ENCODE results near the gene MTMR10. TPM values are rescaled to one million over a fixed set of nuclear protein-coding genes. Genes with fewer than 3 reads are reported as not detected.
A peak's percentile ranks its signal among the peaks of the same experiment; 100 is the strongest.

MTMR10 gene
- total RNA-seq, 1 donor from 2014 or later, result 6.6 TPM

DNA sequence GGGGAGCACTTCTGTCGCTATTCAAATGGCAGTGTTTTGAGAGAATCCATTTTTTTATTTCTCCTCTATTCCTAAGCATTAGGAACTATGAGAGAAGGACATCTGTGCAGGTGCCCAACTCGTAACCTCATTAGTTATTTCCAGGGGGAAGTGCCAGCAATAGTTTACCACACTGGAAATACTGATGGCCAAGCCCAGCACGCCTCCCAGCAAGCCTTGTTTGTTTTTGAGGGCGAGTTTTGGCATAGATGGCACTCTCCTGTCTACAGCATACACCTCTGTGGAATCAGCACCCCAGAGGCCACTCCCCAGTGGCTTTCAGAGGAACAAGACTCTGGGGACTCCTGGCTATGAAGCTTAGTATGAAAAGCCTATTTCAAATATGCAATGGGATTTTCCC lies 51.1 kb downstream of the MTMR10 start:
- TF ChIP-seq, protein P1, sequence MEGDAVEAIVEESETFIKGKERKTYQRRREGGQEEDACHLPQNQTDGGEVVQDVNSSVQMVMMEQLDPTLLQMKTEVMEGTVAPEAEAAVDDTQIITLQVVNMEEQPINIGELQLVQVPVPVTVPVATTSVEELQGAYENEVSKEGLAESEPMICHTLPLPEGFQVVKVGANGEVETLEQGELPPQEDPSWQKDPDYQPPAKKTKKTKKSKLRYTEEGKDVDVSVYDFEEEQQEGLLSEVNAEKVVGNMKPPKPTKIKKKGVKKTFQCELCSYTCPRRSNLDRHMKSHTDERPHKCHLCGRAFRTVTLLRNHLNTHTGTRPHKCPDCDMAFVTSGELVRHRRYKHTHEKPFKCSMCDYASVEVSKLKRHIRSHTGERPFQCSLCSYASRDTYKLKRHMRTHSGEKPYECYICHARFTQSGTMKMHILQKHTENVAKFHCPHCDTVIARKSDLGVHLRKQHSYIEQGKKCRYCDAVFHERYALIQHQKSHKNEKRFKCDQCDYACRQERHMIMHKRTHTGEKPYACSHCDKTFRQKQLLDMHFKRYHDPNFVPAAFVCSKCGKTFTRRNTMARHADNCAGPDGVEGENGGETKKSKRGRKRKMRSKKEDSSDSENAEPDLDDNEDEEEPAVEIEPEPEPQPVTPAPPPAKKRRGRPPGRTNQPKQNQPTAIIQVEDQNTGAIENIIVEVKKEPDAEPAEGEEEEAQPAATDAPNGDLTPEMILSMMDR (IDR thresholded peaks at IDR 0.05; ENCODE audit: insufficient read depth, low read length, severe bottlenecking), result no peak
- Histone ChIP-seq H3K27me3 (ENCODE audit: control insufficient read depth, insufficient read depth, low read length) (no peaks in the 10 kb centered on the region), H3K4me3 (ENCODE audit: low read depth, low read length) (no peak overlapping the region), H3K36me3 (ENCODE audit: control insufficient read depth, insufficient read depth, low read length) (peaks cover 11% of the 10 kb centered on the region)
- no peak for FAIRE-seq
- no peak for DNase-seq (ENCODE audit: low read depth)

DNA sequence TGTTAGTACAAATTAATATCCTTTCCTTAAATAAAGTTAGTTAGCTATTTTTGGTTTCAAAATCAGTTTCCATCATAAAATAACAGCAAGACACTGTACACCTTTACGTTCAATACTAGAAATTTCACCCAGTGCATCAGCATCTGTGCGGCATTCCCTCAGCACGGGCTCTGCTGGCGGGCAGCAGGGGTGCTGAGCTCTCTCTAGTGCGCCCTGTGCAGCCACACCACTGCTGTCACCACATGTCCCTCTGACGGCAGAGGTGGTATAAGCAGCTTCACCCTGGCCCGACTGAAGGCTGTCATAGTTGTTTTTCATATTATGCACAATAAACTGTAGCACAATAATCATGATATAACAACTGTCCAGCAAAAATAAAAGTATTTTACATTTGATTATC lies 52.3 kb downstream of the MTMR10 start:
- FAIRE-seq (no peak), DNase-seq (ENCODE audit: low read depth) (no peak)
- Histone ChIP-seq H3K4me3 (ENCODE audit: low read depth, low read length) (no peak overlapping the region), H3K36me3 (ENCODE audit: control insufficient read depth, insufficient read depth, low read length) (peaks cover 11% of the 10 kb centered on the region), H3K27me3 (ENCODE audit: control insufficient read depth, insufficient read depth, low read length) (no peaks in the 10 kb centered on the region)
- TF ChIP-seq, protein P1 (IDR thresholded peaks at IDR 0.05; ENCODE audit: insufficient read depth, low read length, severe bottlenecking), result no peak

DNA sequence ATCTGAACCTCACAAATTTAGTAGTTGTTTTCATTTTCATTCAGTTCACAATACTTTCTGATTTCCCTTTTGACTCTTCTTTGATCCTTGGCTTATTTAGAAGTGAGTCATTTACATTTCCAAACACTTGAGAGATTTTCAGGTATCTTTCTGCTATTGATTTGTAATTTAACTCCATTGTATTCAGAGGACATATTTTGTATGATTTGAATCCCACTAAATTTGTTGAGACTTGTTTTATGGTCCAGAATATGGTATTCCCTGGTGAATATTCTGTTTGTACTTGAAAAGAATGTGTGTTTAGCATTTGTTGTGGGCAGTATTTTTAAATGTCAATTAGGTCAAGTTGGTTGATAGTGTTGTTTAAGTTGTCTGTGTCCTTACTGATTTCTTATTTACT lies 58.1 kb downstream of the MTMR10 start:
- peak; percentile 75 for DNase-seq (ENCODE audit: low read depth)
- H3K36me3 ChIP-seq (ENCODE audit: control insufficient read depth, insufficient read depth, low read length), result peaks cover 6% of the 10 kb centered on the region
- no peak for FAIRE-seq
- TF ChIP-seq, protein P1 (IDR thresholded peaks at IDR 0.05; ENCODE audit: insufficient read depth, low read length, severe bottlenecking), result no peak
- H3K4me3 ChIP-seq (ENCODE audit: low read depth, low read length), result no peak overlapping the region
- H3K27me3 ChIP-seq (ENCODE audit: control insufficient read depth, insufficient read depth, low read length), result no peaks in the 10 kb centered on the region

DNA sequence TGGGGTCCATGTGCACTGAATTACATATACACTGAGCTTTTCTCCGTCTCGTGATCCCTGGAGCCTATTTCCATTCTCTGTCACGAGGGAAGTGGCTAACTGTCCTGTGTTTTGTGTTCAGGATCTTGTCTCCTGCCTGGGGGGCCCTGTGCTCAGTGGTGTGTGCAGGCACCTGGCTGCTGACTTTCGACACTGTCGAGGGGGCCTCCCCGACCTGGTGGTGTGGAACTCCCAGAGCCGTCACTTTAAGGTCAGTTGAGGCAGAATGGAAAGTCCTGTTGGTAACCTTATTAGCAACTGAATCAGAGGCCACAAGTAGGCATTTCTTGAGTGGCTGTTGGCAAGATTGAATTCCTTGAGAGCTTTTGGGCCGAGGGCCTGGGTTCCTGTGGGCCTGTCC lies 61.0 kb downstream of the MTMR10 start:
- TF ChIP-seq, protein P1 (IDR thresholded peaks at IDR 0.05; ENCODE audit: insufficient read depth, low read length, severe bottlenecking), result no peak
- Histone ChIP-seq H3K27me3 (ENCODE audit: control insufficient read depth, insufficient read depth, low read length) (no peaks in the 10 kb centered on the region), H3K4me3 (ENCODE audit: low read depth, low read length) (no peak overlapping the region), H3K36me3 (ENCODE audit: control insufficient read depth, insufficient read depth, low read length) (peaks cover 17% of the 10 kb centered on the region)
- no peak for DNase-seq (ENCODE audit: low read depth)
- FAIRE-seq, result no peak

DNA sequence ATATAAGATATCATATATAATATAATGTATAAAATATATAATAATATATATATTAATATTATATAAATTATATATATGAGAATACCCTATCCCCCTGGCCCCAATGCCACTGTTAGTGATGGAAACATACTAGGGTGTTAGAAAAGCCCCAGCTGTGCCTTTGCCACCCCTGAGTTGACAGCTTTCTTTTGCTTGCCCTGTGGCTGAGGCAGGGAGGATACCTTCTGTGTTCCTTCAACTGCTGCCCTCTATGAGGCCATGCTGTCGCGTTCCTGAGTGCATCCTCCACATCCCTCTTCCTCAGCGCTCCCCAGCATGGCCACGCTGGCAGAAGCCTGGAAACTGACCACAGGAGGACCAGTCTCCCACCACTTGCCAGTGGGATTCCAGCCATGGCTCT lies 61.4 kb downstream of the MTMR10 start:
- FAIRE-seq, result no peak
- H3K4me3 ChIP-seq (ENCODE audit: low read depth, low read length), result no peak overlapping the region
- no peaks in the 10 kb centered on the region for H3K27me3 ChIP-seq (ENCODE audit: control insufficient read depth, insufficient read depth, low read length)
- H3K36me3 ChIP-seq (ENCODE audit: control insufficient read depth, insufficient read depth, low read length), result peaks cover 20% of the 10 kb centered on the region
- TF ChIP-seq, protein P1 (IDR thresholded peaks at IDR 0.05; ENCODE audit: insufficient read depth, low read length, severe bottlenecking), result no peak
- no peak for DNase-seq (ENCODE audit: low read depth)

DNA sequence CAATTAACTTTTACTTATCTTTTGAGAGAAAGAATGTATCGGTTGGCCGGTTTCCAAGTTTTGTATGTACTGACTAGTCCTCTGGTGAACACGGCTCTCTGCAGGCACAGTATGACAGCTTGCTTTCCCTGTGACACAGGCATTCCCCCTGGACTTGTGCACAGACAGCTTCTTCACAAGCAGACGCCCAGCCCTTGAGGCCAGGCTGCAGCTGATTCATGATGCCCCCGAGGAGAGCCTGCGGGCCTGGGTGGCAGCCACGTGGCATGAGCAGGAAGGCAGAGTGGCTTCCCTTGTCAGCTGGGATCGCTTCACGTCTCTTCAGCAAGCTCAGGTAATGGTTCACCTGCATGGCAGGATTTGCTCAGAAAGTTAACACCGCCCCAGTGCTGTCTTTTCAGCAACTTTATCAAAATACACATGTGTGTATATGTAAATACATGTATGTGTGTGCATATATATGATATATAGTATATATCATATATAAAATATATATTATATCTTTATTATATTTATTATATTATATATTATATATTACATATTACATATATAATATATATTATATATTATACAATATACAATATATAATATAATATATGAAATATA lies 62.3 kb downstream of the MTMR10 start:
- FAIRE-seq, result no peak
- Histone ChIP-seq H3K36me3 (ENCODE audit: control insufficient read depth, insufficient read depth, low read length) (peaks cover 23% of the 10 kb centered on the region), H3K4me3 (ENCODE audit: low read depth, low read length) (no peak overlapping the region), H3K27me3 (ENCODE audit: control insufficient read depth, insufficient read depth, low read length) (no peaks in the 10 kb centered on the region)
- TF ChIP-seq, protein P1 (IDR thresholded peaks at IDR 0.05; ENCODE audit: insufficient read depth, low read length, severe bottlenecking), result no peak
- no peak for DNase-seq (ENCODE audit: low read depth)

Measured in bronchial epithelial cell (primary cell).